ENCODE measurements around the gene SELENBP1.

Gene SELENBP1

DNA sequence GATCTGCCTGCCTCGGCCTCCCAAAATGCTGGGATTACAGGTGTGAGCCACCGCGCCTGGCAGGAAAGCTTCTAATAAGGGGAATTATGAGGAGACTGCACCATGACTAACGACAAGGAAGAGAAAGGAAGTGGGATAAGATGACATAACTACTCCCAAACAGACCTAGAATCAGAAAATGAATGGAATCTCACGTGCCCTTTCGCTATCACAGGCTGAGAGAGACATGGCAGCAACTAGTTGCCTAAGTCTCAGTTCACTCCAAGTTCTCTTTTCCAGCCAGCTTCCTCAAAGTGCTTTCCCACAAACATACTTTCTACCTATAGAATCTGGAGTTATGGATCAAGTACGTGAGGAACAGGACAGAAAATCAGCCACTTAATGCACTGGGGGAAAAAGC lies 47.3 kb downstream of the SELENBP1 start:
- H3K9ac ChIP-seq: no peak overlapping the region
- H3K4me1 ChIP-seq (ENCODE audit: low read depth, poor library complexity, severe bottlenecking): peaks cover 20% of the 10 kb centered on the region
- H3K27me3 ChIP-seq (ENCODE audit: insufficient read depth, low read depth): no peaks in the 10 kb centered on the region
- H3K36me3 ChIP-seq (ENCODE audit: insufficient read depth): peaks cover 7% of the 10 kb centered on the region; the same call in 1 of the 2 replicates
- H3K4me2 ChIP-seq: peak overlapping the region; percentile 98; the same call in 1 of the 2 replicates
- TF ChIP-seq, protein P1, sequence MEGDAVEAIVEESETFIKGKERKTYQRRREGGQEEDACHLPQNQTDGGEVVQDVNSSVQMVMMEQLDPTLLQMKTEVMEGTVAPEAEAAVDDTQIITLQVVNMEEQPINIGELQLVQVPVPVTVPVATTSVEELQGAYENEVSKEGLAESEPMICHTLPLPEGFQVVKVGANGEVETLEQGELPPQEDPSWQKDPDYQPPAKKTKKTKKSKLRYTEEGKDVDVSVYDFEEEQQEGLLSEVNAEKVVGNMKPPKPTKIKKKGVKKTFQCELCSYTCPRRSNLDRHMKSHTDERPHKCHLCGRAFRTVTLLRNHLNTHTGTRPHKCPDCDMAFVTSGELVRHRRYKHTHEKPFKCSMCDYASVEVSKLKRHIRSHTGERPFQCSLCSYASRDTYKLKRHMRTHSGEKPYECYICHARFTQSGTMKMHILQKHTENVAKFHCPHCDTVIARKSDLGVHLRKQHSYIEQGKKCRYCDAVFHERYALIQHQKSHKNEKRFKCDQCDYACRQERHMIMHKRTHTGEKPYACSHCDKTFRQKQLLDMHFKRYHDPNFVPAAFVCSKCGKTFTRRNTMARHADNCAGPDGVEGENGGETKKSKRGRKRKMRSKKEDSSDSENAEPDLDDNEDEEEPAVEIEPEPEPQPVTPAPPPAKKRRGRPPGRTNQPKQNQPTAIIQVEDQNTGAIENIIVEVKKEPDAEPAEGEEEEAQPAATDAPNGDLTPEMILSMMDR (conservative IDR thresholded peaks at IDR 0.05; ENCODE audit: low read depth, low read length): no peak
- H3K27ac ChIP-seq: no peak overlapping the region
- peaks cover 40% of the 10 kb centered on the region for H3K79me2 ChIP-seq (ENCODE audit: insufficient read depth, low read depth)
- no peaks in the 10 kb centered on the region for H4K20me1 ChIP-seq (ENCODE audit: insufficient read depth)
- H3K4me3 ChIP-seq (IDR thresholded peaks at IDR 0.05; ENCODE audit: insufficient read depth, low read depth, low read length): no peak overlapping the region
- H2AFZ ChIP-seq (ENCODE audit: low read depth): no peak overlapping the region

DNA sequence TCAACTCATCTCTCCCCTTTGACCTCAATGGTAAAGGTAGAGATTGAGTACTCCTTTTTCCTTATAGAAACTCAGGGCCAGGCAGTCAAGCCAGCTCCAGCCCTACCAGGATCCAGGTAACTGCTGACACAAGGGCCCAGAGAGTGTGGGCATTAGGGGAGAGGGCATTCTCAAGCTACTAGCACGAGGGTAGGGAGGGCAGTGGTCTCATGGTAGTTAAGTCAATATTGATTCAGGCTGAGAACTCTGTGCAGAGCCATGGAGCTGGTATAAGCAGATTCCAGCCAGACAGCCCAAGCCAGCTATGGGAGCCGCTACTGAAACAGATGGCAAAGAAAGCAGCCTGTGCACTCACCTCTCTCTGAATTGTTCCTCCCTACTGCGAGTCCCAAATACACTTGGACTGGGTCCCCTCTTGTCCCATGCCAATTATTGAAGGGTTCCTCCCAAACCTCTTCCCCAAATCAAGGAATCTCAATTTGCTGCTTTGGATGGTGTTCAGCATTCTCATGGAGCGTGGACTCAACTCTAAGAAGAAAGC lies 48.0 kb downstream of the SELENBP1 start:
- no peak overlapping the region for H3K4me2 ChIP-seq

DNA sequence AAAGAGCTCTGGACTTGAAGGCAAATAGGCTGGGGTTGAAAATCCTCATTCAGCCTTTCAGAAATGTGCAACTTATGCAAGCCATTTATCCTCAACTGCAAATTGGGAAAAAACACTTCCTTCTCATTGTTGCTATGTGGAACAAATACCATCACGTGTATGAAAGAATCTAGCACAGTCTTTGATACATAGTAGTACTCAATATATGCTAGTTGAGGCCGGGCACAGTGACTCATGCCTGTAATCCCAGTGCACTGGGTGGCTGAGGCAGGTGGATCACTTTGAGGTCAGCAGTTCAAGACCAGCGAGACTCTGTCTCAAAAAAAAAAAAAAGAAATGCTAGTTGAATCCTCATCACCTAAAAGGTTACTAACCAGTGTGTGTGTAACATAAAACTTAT lies 53.5 kb downstream of the SELENBP1 start:
- Histone ChIP-seq H3K4me2 (no peak overlapping the region), H2AFZ (ENCODE audit: low read depth) (no peak overlapping the region), H3K79me2 (ENCODE audit: insufficient read depth, low read depth) (peaks cover 17% of the 10 kb centered on the region; the same call in 1 of the 2 replicates), H3K9ac (no peak overlapping the region), H3K36me3 (ENCODE audit: insufficient read depth) (peaks cover 15% of the 10 kb centered on the region; the same call in 1 of the 2 replicates), H3K27ac (no peak overlapping the region), H3K4me1 (ENCODE audit: low read depth, poor library complexity, severe bottlenecking) (no peaks in the 10 kb centered on the region), H4K20me1 (ENCODE audit: insufficient read depth) (no peaks in the 10 kb centered on the region), H3K27me3 (ENCODE audit: insufficient read depth, low read depth) (no peaks in the 10 kb centered on the region), H3K4me3 (IDR thresholded peaks at IDR 0.05; ENCODE audit: insufficient read depth, low read depth, low read length) (no peak overlapping the region)
- TF ChIP-seq, protein P1 (conservative IDR thresholded peaks at IDR 0.05; ENCODE audit: low read depth, low read length): no peak

More for the DNA sequence above, 48.0 kb downstream of the SELENBP1 start:
- Histone ChIP-seq H4K20me1 (ENCODE audit: insufficient read depth) (no peaks in the 10 kb centered on the region), H3K36me3 (ENCODE audit: insufficient read depth) (peaks cover 7% of the 10 kb centered on the region; the same call in 1 of the 2 replicates), H3K9ac (no peak overlapping the region), H3K27ac (no peak overlapping the region), H3K4me1 (ENCODE audit: low read depth, poor library complexity, severe bottlenecking) (peaks cover 20% of the 10 kb centered on the region), H3K4me3 (IDR thresholded peaks at IDR 0.05; ENCODE audit: insufficient read depth, low read depth, low read length) (no peak overlapping the region), H3K27me3 (ENCODE audit: insufficient read depth, low read depth) (no peaks in the 10 kb centered on the region), H3K79me2 (ENCODE audit: insufficient read depth, low read depth) (peaks cover 40% of the 10 kb centered on the region), H2AFZ (ENCODE audit: low read depth) (no peak overlapping the region)
- TF ChIP-seq, protein P1 (conservative IDR thresholded peaks at IDR 0.05; ENCODE audit: low read depth, low read length): no peak

DNA sequence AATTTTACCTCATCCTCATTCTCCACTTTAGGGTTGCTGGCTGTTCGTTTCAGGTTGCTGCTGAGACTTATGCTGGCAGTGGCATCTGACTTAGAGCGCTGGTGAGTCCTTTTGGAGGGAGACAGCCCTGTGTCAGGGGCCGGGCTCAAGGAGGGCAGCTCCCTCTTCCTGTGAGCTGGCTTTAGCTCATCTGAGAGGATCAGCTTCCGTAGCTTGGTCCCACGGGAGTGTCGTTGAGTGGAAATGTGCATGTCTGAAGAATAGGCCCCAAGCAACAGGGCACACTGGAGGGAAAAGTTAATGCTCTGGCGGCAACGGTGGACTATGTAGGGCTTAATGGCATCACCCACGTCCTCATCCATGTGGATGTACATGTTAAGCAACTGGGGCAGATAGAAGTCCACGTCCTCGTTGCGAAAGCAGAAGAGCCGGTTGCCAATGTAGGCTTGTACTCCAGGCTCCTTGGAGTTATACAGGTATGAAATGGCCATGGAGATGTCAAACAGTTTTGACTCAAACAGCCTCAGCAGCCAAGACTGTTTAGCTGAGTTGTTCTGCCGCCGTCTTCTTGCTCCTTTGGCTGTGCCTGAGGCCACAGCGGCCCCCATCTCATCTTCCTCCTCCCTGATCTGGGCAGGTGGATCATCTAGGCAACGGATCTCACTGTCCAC lies 56.8 kb downstream of the SELENBP1 start:
- Histone ChIP-seq H4K20me1 (ENCODE audit: insufficient read depth) (no peaks in the 10 kb centered on the region), H3K9ac (no peak overlapping the region), H3K36me3 (ENCODE audit: insufficient read depth) (peaks cover 15% of the 10 kb centered on the region; the same call in 1 of the 2 replicates)

More for the DNA sequence above, 56.8 kb downstream of the SELENBP1 start:
- no peak overlapping the region for H3K4me2 ChIP-seq
- no peak overlapping the region for H2AFZ ChIP-seq (ENCODE audit: low read depth)
- peaks cover 7% of the 10 kb centered on the region for H3K4me1 ChIP-seq (ENCODE audit: low read depth, poor library complexity, severe bottlenecking)
- H3K4me3 ChIP-seq (IDR thresholded peaks at IDR 0.05; ENCODE audit: insufficient read depth, low read depth, low read length): no peak overlapping the region
- no peak overlapping the region for H3K27ac ChIP-seq
- H3K79me2 ChIP-seq (ENCODE audit: insufficient read depth, low read depth): peaks cover 7% of the 10 kb centered on the region; the same call in 1 of the 2 replicates
- no peaks in the 10 kb centered on the region for H3K27me3 ChIP-seq (ENCODE audit: insufficient read depth, low read depth)
- TF ChIP-seq, protein P1 (conservative IDR thresholded peaks at IDR 0.05; ENCODE audit: low read depth, low read length): no peak

Data from KMS-11 (cell line).